GM12892 (cell line): Measurements from ENCODE around the gene ADAMTS12.

ENCODE experiments used
- POLR2A ChIP-seq: IDR thresholded peaks from 2 replicates; pipeline ENCODE4 v1.6.1; 2011; ENCODE audit warnings: low read depth, low read length, control low read depth
- POLR2AphosphoS5 ChIP-seq: IDR thresholded peaks from 2 replicates; pipeline ENCODE4 v1.6.1; 2011; ENCODE audit warnings: low read depth, low read length, control low read depth
- TAF1 ChIP-seq: IDR thresholded peaks from 2 replicates; pipeline ENCODE4 v1.6.1; 2011; ENCODE audit warnings: low read depth, mild to moderate bottlenecking, control low read depth, low read length, borderline replicate concordance

DNA sequence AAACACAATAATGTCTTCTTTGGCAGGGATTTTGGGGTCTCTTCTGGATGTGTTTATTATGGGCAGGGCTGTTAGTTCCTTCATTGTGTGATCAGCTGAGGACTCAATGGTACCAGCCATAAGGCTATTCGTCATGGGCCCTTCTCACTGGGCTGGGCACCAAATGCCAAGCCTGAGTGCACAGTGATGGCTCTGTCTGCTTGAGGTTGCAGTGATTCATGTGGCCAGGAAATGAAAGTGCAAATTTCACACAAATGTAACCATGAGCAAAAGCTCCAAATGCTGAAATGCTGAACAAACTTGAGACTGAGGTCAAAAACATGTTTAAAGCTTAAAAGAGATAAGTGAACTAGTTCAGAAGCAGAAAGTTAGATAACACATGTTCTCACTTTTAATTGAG is 260.0 kb downstream of the ADAMTS12 start:
- TF ChIP-seq POLR2A: no peak
- no peak for TF ChIP-seq TAF1
- no peak for TF ChIP-seq POLR2AphosphoS5
